HTERT RPE-1 (cell line): ENCODE data around the gene CNTN1.

Source experiments
- in situ Hi-C: fragments of 300-500 bp; cut with MboI; formaldehyde crosslinking; loops from 4 replicates; pipeline ENCODE4 v1.14.3; 2020; ENCODE audit warnings: low sequenced_read_pairs

The CNTN1 gene

GRCh38 chr12:41096797-41097196 is 404.6 kb downstream of the CNTN1 start:
- in situ Hi-C loops = no loop called here

GRCh38 chr12:41100572-41100971 is 408.3 kb downstream of the CNTN1 start:
- in situ Hi-C loops = no loop called here

- in situ Hi-C loops = no loop called here
Observed at GRCh38 chr12:41101806-41102205, 409.6 kb downstream of the CNTN1 start.

GRCh38 chr12:41103614-41104013 is 411.4 kb downstream of the CNTN1 start:
- in situ Hi-C loops = no loop called here

- in situ Hi-C loops = no loop called here
Observed at GRCh38 chr12:41106315-41106714, 414.1 kb downstream of the CNTN1 start.

- in situ Hi-C loops = no loop called here
Observed at GRCh38 chr12:41108032-41108431, 415.8 kb downstream of the CNTN1 start.

- in situ Hi-C loops = no loop called here
Observed at GRCh38 chr12:41112903-41113302, 420.7 kb downstream of the CNTN1 start.

- in situ Hi-C loops = no loop called here
Observed at GRCh38 chr12:41120211-41120610, 428.0 kb downstream of the CNTN1 start.

- in situ Hi-C loops = no loop called here
Observed at GRCh38 chr12:41121374-41121773, 429.1 kb downstream of the CNTN1 start.
